ENCODE results near the gene ACP4. TPM values are rescaled to one million over a fixed set of nuclear protein-coding genes. Genes with fewer than 3 reads are reported as not detected.

ACP4 gene
- total RNA-seq, 2 donors from 2014 or later, result not detected

DNA sequence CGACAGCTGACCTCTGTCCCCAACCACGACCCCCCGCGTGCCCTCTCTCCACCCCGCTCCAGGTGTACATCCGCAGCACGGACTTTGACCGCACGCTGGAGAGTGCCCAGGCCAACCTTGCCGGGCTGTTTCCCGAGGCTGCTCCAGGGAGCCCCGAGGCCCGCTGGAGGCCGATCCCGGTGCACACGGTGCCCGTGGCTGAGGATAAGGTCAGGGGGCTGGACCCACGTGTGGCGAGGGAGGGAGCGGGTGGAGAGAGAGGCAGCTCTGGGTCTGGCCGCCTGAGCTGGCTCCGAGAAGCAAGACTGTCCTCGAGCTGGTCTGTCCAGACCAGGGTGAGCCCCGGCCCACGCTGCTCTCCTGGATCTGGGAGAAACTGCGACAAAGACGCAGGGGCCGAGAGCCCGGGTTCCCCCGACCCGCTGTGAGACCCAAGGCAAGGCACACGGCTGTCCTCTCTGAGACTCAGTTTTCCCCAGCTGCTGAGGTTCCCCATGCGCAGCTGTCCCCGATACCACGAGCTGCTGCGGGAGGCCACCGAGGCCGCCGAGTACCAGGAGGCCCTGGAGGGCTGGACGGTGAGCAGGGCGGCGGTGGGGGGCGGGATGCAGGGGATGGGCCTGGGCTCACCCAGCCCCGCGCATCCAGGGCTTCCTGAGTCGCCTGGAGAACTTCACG lies 1.5 kb downstream of the ACP4 start:
- no peaks in the 10 kb centered on the region for H3K4me1 ChIP-seq (ENCODE audit: control insufficient read depth in 1 of 2, low read depth in 2 of 2)

DNA sequence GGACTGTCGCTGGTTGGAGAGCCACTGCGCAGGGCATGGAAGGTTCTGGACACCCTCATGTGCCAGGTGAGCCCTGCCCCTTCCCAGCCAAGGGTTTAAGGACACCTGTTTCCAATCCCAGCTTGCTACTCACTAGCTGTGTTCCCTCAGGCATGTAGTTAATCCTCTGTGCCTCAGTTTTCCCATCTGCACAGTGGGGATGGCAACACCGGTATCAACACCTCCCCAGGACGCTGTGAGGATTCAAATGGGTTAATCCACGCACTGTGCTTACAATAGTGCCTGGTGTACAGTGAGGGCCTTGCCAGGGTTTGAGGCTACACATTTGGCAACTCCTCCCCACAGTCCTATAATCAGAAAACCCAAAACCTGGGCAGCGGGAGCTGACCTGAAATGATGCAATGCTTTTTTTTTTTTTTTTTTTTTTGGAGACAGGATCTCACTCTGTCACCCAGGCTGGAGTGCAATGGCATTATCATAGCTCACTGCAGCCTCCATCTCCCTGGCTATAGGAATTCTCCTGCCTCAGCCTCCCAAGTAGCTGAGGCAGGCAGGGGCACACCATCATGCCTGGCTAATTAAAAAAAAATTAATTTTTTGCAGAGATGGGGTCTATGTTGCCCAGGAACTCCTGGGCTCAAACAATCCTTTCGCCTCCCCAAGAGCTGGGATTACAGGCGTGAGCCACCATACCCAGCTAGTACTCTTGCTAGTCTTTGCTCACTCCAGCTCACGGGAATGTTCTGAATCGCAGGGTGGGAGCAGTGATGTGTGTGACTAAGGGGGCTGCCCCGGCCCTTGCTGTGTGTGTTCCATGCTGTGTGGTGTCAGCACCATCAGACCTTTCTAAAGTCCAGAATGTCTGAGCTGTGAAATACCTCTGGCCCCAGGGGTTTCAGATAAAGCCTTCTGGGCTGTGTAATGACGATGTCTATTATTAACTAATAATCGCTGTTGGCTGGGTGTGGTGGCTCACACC lies 2.3 kb downstream of the ACP4 start:
- H3K4me3 ChIP-seq, result no peak overlapping the region
- ATAC-seq (ENCODE audit: insufficient number of reproducible peaks, low FRiP score, low read depth), result no peak

More for the DNA sequence above, 1.5 kb downstream of the ACP4 start:
- DNase-seq (ENCODE audit: low spot score) (no peak), ATAC-seq (ENCODE audit: insufficient number of reproducible peaks, low FRiP score, low read depth) (no peak)
- H3K9me3 ChIP-seq, result no peaks in the 10 kb centered on the region
- H3K36me3 ChIP-seq, result no peaks in the 10 kb centered on the region
- TF ChIP-seq, protein P1, sequence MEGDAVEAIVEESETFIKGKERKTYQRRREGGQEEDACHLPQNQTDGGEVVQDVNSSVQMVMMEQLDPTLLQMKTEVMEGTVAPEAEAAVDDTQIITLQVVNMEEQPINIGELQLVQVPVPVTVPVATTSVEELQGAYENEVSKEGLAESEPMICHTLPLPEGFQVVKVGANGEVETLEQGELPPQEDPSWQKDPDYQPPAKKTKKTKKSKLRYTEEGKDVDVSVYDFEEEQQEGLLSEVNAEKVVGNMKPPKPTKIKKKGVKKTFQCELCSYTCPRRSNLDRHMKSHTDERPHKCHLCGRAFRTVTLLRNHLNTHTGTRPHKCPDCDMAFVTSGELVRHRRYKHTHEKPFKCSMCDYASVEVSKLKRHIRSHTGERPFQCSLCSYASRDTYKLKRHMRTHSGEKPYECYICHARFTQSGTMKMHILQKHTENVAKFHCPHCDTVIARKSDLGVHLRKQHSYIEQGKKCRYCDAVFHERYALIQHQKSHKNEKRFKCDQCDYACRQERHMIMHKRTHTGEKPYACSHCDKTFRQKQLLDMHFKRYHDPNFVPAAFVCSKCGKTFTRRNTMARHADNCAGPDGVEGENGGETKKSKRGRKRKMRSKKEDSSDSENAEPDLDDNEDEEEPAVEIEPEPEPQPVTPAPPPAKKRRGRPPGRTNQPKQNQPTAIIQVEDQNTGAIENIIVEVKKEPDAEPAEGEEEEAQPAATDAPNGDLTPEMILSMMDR (IDR thresholded peaks at IDR 0.05), result no peak
- H3K27me3 ChIP-seq (replicated peaks; ENCODE audit: insufficient read depth), result no peaks in the 10 kb centered on the region
- no peak overlapping the region for H3K27ac ChIP-seq
- H3K4me3 ChIP-seq, result no peak overlapping the region

DNA sequence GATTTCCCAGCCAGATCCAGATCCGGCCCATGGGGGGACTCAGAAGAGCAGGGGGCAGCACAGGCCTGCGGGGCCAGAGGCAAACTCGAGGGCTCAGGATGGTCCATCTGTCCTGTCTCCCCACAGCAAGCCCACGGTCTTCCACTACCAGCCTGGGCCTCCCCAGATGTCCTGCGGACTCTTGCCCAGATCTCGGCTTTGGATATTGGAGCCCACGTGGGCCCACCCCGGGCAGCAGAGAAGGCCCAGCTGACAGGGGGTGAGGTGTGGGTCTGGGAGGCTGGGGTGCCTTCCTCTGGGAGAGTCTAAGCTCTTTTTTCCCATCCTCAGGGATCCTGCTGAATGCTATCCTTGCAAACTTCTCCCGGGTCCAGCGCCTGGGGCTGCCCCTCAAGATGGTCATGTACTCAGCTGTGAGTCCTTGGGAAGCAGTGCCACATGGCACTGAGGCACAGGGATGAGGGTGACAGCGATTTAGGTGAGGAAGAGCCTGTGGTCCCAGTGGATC lies 3.4 kb downstream of the ACP4 start:
- no peaks in the 10 kb centered on the region for H3K9me3 ChIP-seq

More for the DNA sequence above, 2.3 kb downstream of the ACP4 start:
- DNase-seq (ENCODE audit: low spot score), result no peak
- Histone ChIP-seq H3K36me3 (peaks cover 5% of the 10 kb centered on the region), H3K4me1 (ENCODE audit: control insufficient read depth in 1 of 2, low read depth in 2 of 2) (no peaks in the 10 kb centered on the region), H3K27me3 (replicated peaks; ENCODE audit: insufficient read depth) (no peaks in the 10 kb centered on the region), H3K27ac (no peak overlapping the region), H3K9me3 (no peaks in the 10 kb centered on the region)
- TF ChIP-seq, protein P1 (IDR thresholded peaks at IDR 0.05), result no peak

DNA sequence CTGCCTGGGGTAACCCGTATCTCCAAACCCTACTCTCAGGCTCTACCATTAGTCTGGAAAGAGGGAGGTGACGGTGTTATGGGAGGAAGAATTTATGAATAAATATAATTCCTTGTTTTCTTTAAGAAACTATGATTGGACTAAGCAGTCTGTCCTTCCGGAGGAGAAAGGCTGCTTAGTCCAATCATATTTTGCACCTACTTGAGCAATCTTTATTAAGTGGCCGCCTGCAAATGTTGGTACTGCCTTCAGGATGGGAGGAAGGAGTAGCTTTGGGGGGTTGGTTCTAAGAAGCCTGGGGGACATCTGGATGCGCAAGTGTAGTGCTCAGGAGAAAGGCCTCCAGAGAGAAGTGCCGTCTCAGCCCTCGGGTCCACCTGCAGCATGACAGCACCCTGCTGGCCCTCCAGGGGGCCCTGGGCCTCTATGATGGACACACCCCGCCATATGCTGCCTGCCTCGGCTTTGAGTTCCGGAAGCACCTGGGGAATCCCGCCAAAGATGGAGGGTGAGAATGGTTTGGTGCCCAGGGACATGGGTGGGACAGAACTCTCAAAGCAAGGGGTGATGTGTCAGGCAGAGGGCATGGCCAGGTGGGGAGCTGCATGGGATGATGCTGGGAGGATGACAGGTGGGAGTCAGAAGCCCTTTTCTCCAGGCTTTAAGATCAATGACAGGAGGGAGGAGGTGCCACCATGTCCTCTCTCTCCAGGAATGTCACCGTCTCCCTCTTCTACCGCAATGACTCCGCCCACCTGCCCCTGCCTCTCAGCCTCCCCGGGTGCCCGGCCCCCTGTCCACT lies 4.1 kb downstream of the ACP4 start:
- DNase-seq (ENCODE audit: low spot score) (no peak), ATAC-seq (ENCODE audit: insufficient number of reproducible peaks, low FRiP score, low read depth) (no peak)
- TF ChIP-seq, protein P1 (IDR thresholded peaks at IDR 0.05), result no peak
- Histone ChIP-seq H3K27me3 (replicated peaks; ENCODE audit: insufficient read depth) (no peaks in the 10 kb centered on the region), H3K4me1 (ENCODE audit: control insufficient read depth in 1 of 2, low read depth in 2 of 2) (no peaks in the 10 kb centered on the region), H3K27ac (no peak overlapping the region), H3K9me3 (no peaks in the 10 kb centered on the region), H3K36me3 (peaks cover 14% of the 10 kb centered on the region), H3K4me3 (no peak overlapping the region)

More for the DNA sequence above, 3.4 kb downstream of the ACP4 start:
- TF ChIP-seq, protein P1 (IDR thresholded peaks at IDR 0.05), result no peak
- ATAC-seq (ENCODE audit: insufficient number of reproducible peaks, low FRiP score, low read depth) (no peak), DNase-seq (ENCODE audit: low spot score) (no peak)
- Histone ChIP-seq H3K36me3 (peaks cover 14% of the 10 kb centered on the region), H3K4me3 (no peak overlapping the region), H3K27me3 (replicated peaks; ENCODE audit: insufficient read depth) (no peaks in the 10 kb centered on the region), H3K27ac (no peak overlapping the region), H3K4me1 (ENCODE audit: control insufficient read depth in 1 of 2, low read depth in 2 of 2) (no peaks in the 10 kb centered on the region)
